Measurements from ENCODE around the gene MRO. TPM values are rescaled to one million over a fixed set of nuclear protein-coding genes. Genes with fewer than 3 reads are reported as not detected.

MRO gene
- polyA plus RNA-seq, 6 donors from 2014 or later, result 0.16 TPM; not detected in 5

GRCh38 chr18:50826027-50826426, 6.2 kb upstream of the MRO start:
- no peaks in the 10 kb centered on the region for H3K36me3 Mint-ChIP-seq
- no peaks in the 10 kb centered on the region for H3K9me3 Mint-ChIP-seq
- H3K4me3 Mint-ChIP-seq, result no peak overlapping the region
- peaks cover 3 to 12% (median 8%) of the 10 kb centered on the region in 3 donors for H3K4me1 Mint-ChIP-seq
- ATAC-seq (ENCODE audit: low read depth in 2 of 2), result no peak
- DNase-seq, result no peak
- H3K27ac Mint-ChIP-seq, result no peak overlapping the region
- H3K27me3 Mint-ChIP-seq, result no peaks in the 10 kb centered on the region

- H3K4me1 Mint-ChIP-seq, result peaks cover 3 to 8% (median 4%) of the 10 kb centered on the region in 3 donors
- no peak overlapping the region for H3K27ac Mint-ChIP-seq
- no peaks in the 10 kb centered on the region for H3K36me3 Mint-ChIP-seq
- H3K9me3 Mint-ChIP-seq, result no peaks in the 10 kb centered on the region
- DNase-seq (no peak), ATAC-seq (ENCODE audit: low read depth in 2 of 2) (no peak)
- no peak overlapping the region for H3K4me3 Mint-ChIP-seq
- H3K27me3 Mint-ChIP-seq, result no peaks in the 10 kb centered on the region
Measured at GRCh38 chr18:50825621-50826020, 5.8 kb upstream of the MRO start.

- Mint-ChIP-seq H3K4me1 (no peaks in the 10 kb centered on the region), H3K9me3 (no peaks in the 10 kb centered on the region), H3K4me3 (no peak overlapping the region), H3K36me3 (no peaks in the 10 kb centered on the region), H3K27me3 (no peaks in the 10 kb centered on the region), H3K27ac (peak overlapping the region in 2 of 6 donors; percentile 92 to 94)
- no peak for DNase-seq
- no peak for ATAC-seq (ENCODE audit: low read depth in 2 of 2)
Measured at GRCh38 chr18:50822756-50823155, 2.9 kb upstream of the MRO start.

- ATAC-seq (ENCODE audit: low read depth in 2 of 2), result no peak
- Mint-ChIP-seq H3K36me3 (no peaks in the 10 kb centered on the region), H3K4me3 (no peak overlapping the region), H3K9me3 (no peaks in the 10 kb centered on the region), H3K27me3 (no peaks in the 10 kb centered on the region), H3K27ac (no peak overlapping the region), H3K4me1 (peaks cover 10 to 15% (median 13%) of the 10 kb centered on the region in 3 donors)
- DNase-seq, result no peak
Measured at GRCh38 chr18:50820901-50821520, 1.2 kb upstream of the MRO start.

GRCh38 chr18:50819027-50819727, 639 bp downstream of the MRO start:
- Mint-ChIP-seq H3K9me3 (peaks cover 0 to 6% (median 0%) of the 10 kb centered on the region in 7 donors), H3K4me3 (peak overlapping the region in 2 of 8 donors; percentile 66 to 69), H3K27me3 (no peaks in the 10 kb centered on the region), H3K36me3 (peaks cover 0 to 8% of the 10 kb centered on the region in 2 donors), H3K27ac (no peak overlapping the region), H3K4me1 (peaks cover 28 to 33% (median 28%) of the 10 kb centered on the region in 3 donors)
- DNase-seq (no peak), ATAC-seq (ENCODE audit: low read depth in 2 of 2) (no peak)

GRCh38 chr18:50816419-50817166, 3.2 kb downstream of the MRO start:
- DNase-seq, result peak; percentile 68
- peaks cover 0 to 8% of the 10 kb centered on the region in 2 donors for H3K36me3 Mint-ChIP-seq
- peaks cover 31 to 46% (median 34%) of the 10 kb centered on the region in 3 donors for H3K4me1 Mint-ChIP-seq
- H3K27ac Mint-ChIP-seq, result peak overlapping the region in 5 of 6 donors; percentile 45 to 84 (median 67)
- peak; percentile 84 to 86 for ATAC-seq (ENCODE audit: low read depth in 2 of 2)
- H3K9me3 Mint-ChIP-seq, result peaks cover 0 to 6% (median 0%) of the 10 kb centered on the region in 7 donors
- peak overlapping the region in 7 of 8 donors; percentile 1 to 87 (median 48) for H3K4me3 Mint-ChIP-seq
- H3K27me3 Mint-ChIP-seq, result no peaks in the 10 kb centered on the region

- peak; percentile 58 for DNase-seq
- Mint-ChIP-seq H3K9me3 (peaks cover 0 to 6% (median 0%) of the 10 kb centered on the region in 7 donors), H3K36me3 (peaks cover 0 to 8% of the 10 kb centered on the region in 2 donors), H3K27ac (peak overlapping the region; percentile 4 to 93 (median 81)), H3K4me1 (peaks cover 41 to 62% (median 47%) of the 10 kb centered on the region in 3 donors), H3K27me3 (no peaks in the 10 kb centered on the region), H3K4me3 (peak overlapping the region; percentile 41 to 86 (median 60))
- peak; percentile 71 to 76 for ATAC-seq (ENCODE audit: low read depth in 2 of 2)
Measured at GRCh38 chr18:50814395-50814794, 5.4 kb downstream of the MRO start.

GRCh38 chr18:50813353-50813752, 6.5 kb downstream of the MRO start:
- Mint-ChIP-seq H3K4me3 (peak overlapping the region in 2 of 8 donors; percentile 47 to 66), H3K36me3 (peaks cover 0 to 8% of the 10 kb centered on the region in 2 donors), H3K4me1 (peaks cover 46 to 73% (median 57%) of the 10 kb centered on the region in 3 donors), H3K27ac (peak overlapping the region in 4 of 6 donors; percentile 14 to 42 (median 32)), H3K9me3 (peaks cover 0 to 6% (median 0%) of the 10 kb centered on the region in 7 donors), H3K27me3 (no peaks in the 10 kb centered on the region)
- ATAC-seq (ENCODE audit: low read depth in 2 of 2), result no peak
- no peak for DNase-seq

GRCh38 chr18:50812834-50813233, 7.0 kb downstream of the MRO start:
- Mint-ChIP-seq H3K36me3 (peaks cover 0 to 8% of the 10 kb centered on the region in 2 donors), H3K4me3 (peak overlapping the region in 2 of 8 donors; percentile 37 to 66), H3K27ac (peak overlapping the region in 2 of 6 donors; percentile 23 to 33), H3K9me3 (peaks cover 0 to 6% (median 0%) of the 10 kb centered on the region in 7 donors), H3K27me3 (no peaks in the 10 kb centered on the region), H3K4me1 (peaks cover 49 to 78% (median 62%) of the 10 kb centered on the region in 3 donors)
- no peak for DNase-seq
- no peak for ATAC-seq (ENCODE audit: low read depth in 2 of 2)

- ATAC-seq (ENCODE audit: low read depth in 2 of 2), result no peak
- peaks cover 0 to 3% (median 0%) of the 10 kb centered on the region in 7 donors for H3K9me3 Mint-ChIP-seq
- DNase-seq, result no peak
- peak overlapping the region in 5 of 8 donors; percentile 30 to 78 (median 45) for H3K4me3 Mint-ChIP-seq
- H3K36me3 Mint-ChIP-seq, result no peaks in the 10 kb centered on the region
- H3K4me1 Mint-ChIP-seq, result peaks cover 31 to 59% (median 56%) of the 10 kb centered on the region in 3 donors
- H3K27me3 Mint-ChIP-seq, result no peaks in the 10 kb centered on the region
- peak overlapping the region in 5 of 6 donors; percentile 3 to 89 (median 51) for H3K27ac Mint-ChIP-seq
Measured at GRCh38 chr18:50807176-50807575, 12.6 kb downstream of the MRO start.

GRCh38 chr18:50806208-50806616, 13.6 kb downstream of the MRO start:
- ATAC-seq (ENCODE audit: low read depth in 2 of 2), result peak; percentile 86 to 88
- H3K27ac Mint-ChIP-seq, result peak overlapping the region in 5 of 6 donors; percentile 4 to 84 (median 78)
- peaks cover 31 to 58% (median 56%) of the 10 kb centered on the region in 3 donors for H3K4me1 Mint-ChIP-seq
- H3K9me3 Mint-ChIP-seq, result no peaks in the 10 kb centered on the region
- peak; percentile 40 for DNase-seq
- H3K36me3 Mint-ChIP-seq, result no peaks in the 10 kb centered on the region
- peak overlapping the region; percentile 2 to 79 (median 60) for H3K4me3 Mint-ChIP-seq
- no peaks in the 10 kb centered on the region for H3K27me3 Mint-ChIP-seq

- Mint-ChIP-seq H3K36me3 (no peaks in the 10 kb centered on the region), H3K4me3 (peak overlapping the region in 3 of 8 donors; percentile 30 to 79 (median 74)), H3K27me3 (no peaks in the 10 kb centered on the region), H3K4me1 (peaks cover 31 to 53% (median 53%) of the 10 kb centered on the region in 3 donors), H3K9me3 (no peaks in the 10 kb centered on the region), H3K27ac (peak overlapping the region in 5 of 6 donors; percentile 4 to 84 (median 76))
- peak; percentile 21 to 25 for ATAC-seq (ENCODE audit: low read depth in 2 of 2)
- no peak for DNase-seq
Measured at GRCh38 chr18:50805732-50806131, 14.1 kb downstream of the MRO start.

GRCh38 chr18:50803592-50803991, 16.2 kb downstream of the MRO start:
- no peaks in the 10 kb centered on the region for H3K36me3 Mint-ChIP-seq
- peaks cover 0 to 4% (median 0%) of the 10 kb centered on the region in 3 donors for H3K27me3 Mint-ChIP-seq
- no peak overlapping the region for H3K4me3 Mint-ChIP-seq
- DNase-seq (no peak), ATAC-seq (ENCODE audit: low read depth in 2 of 2) (no peak)
- H3K27ac Mint-ChIP-seq, result peak overlapping the region in 1 of 6 donors; percentile 12
- H3K4me1 Mint-ChIP-seq, result peaks cover 20 to 34% (median 32%) of the 10 kb centered on the region in 3 donors
- no peaks in the 10 kb centered on the region for H3K9me3 Mint-ChIP-seq

Data from naive B cell (primary cell).